GM18951 (cell line): ENCODE data around the gene HSPE1.
A peak's percentile ranks its signal among the peaks of the same experiment; 100 is the strongest.
"Not testable (repeated sequence)": the region's sequence is repeated elsewhere in the genome, so short reads cannot be mapped to it uniquely, and the experiment has no call there.

Source experiments
- POLR2A ChIP-seq: IDR thresholded peaks from 4 replicates; pipeline ENCODE4 v1.6.1; 2011; ENCODE audit warnings: mild to moderate bottlenecking; ENCODE audit not compliant: insufficient read length, insufficient read depth; ENCODE audit errors: extremely low read depth
- in situ Hi-C: fragments of 300-500 bp; cut with MboI; formaldehyde crosslinking; loops from one replicate; pipeline ENCODE4 v1.12.0; 2022; ENCODE audit warnings: low sequenced_read_pairs, mixed read lengths, inconsistent platforms; ENCODE audit not compliant: unreplicated experiment

The HSPE1 gene

DNA sequence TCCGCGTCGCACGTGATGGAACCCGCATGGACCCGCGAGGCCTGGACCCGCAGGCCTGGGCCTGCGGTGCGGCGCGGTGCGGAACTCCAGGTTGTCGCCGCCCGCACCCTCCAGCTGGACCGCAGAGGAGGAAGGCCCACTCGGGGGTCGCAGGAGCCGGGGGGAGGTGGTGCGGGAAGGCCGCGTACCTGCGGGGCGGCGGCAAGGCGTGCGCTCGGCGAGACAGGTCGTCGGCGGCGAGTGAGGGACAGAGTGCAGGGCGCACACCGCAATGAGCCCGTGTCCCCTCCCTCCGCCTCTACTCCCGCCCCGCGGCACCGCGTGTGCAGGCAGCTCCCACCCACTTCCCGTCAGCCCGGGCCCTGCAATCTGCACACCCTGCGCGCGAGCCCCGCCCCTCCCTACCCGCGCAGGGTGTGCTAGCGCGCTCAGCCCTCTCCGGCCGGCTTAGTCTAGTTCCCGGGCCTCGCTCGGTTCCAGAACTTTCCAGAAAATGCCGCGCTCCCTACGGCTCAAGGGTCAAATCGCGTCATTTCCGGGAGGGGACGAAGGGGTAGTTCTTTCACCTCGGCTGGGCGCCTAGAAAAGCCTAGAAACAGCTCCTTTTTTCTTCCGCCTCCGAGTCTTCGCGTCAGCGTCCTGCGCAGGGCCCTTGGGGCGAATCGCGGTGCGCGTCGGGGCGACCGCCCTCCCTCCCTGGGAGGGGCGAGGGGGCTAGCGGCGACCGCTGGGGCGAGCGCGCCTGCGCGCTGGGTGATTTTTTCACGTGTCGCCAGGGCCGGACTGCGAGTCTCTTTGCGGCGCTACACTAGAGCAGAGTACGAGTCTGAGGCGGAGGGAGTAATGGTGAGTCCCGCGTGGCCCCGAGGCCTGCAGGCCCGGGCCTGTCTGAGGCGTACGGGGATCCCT is at the start of gene HSPE1, which contains the start of gene HSPD1:
HSPE1 (plus strand) TSS at position 786 of the 909 bp plus-strand sequence; CDS start at position 844, 58 bp downstream.
HSPD1 (minus strand) TSS at position 247 of the 909 bp plus-strand sequence. CDS start 992 bp downstream, outside the sequence.
- in situ Hi-C loops: no loop called here
- TF ChIP-seq POLR2A: peak; percentile 98

DNA sequence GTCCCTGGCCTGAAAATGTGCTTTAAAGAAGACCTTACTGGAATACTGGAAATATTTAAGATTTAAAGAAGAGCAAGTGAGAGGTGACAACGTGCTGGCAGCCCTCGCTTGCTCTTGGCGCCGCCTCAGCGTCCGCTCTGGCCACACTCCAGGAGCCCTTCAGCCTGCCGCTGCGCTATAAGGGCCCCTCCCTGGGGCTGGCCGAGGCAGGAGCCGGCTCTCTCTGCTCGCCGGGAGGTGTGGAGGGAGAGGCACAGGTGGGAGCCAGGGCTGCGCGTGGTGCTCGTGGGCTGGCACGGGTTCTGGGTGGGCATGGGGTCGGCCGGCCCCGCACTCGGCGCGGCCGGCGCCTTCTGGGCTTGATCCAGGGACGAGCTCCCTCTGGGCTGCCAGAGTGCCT is 49.7 kb upstream of the HSPE1 start:
- no peak for TF ChIP-seq POLR2A
- in situ Hi-C loops: no loop called here

DNA sequence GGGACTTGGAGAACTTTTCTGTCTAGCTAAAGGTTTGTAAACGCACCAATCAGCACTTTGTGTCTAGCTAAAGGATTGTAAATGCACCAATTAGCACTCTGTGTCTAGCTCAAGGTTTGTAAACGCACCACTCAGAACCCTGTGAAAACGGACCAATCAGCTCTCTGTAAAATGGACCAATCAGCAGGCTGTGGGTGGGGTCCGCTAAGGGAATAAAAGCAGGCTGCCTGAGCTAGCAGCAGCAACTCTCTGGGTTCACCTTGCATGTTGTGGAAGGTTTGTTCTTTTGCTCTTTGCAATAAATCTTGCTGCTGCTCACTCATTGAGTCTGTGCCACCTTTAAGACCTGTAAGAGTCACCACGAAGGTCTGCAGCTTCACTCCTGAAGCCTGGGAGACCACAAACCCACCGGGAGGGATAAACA is 49.2 kb upstream of the HSPE1 start:
- in situ Hi-C loops: not testable (repeated sequence)

DNA sequence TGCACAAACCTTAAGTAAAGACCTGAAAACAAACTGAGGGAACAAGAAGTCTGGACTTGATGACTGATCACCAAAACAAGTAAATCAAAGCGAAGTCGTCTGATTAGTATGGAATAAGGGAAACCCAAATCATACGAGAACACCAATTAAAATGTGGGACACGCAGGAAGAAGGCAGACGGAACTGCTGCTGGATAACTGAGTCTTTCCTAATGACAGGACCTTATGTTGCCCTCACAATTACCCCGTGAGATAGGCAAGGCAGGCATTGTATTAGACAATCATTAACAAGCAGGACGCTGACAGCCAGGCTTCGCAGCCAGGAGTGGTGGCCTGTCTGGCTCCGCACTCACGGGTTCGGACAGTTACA is 47.4 kb upstream of the HSPE1 start:
- no peak for TF ChIP-seq POLR2A

DNA sequence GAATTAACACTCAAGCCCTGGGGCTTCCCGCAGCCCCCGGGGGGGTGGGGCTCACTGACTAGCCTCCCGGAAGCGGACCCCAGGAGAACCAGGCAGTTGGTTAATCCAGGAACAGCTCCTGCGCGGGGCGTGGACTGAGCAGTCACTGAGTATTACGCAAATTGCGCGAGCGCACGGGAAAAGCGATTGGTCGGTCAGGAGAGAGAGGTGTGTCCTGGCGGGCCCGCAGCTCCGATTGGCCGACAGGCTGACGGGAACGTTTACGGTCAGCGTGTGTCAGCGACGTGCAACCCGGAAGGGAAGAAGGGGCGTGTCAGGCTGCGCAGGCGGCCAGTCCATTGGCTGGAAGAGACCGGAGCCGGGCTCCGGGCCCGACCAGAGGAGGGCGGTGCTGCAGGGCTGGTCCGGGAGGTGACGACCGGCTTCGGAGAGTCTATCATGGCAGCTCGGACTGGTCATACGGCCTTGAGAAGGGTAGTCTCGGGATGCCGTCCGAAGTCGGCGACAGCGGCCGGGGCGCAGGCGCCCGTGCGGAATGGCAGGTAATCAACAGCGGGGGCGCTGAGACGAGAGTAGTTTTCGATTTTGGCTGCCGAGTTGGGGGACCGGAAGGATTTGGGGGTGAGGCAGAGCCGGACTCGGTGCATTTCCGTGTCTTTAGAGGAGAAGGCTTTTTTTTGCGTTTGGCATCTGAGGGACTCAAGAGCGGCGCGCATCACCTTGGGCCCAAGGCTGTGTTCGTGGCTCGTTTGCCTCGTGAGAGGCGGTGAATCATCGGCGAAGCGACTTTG is 46.9 kb upstream of the HSPE1 start, which contains the start of gene COQ10B:
COQ10B (plus strand) TSS at position 430 of the 791 bp plus-strand sequence; CDS start at position 439, 9 bp downstream.
- peak; percentile 84 for TF ChIP-seq POLR2A
- in situ Hi-C loops: no loop called here

More for the DNA sequence above, 47.4 kb upstream of the HSPE1 start:
- in situ Hi-C loops: no loop called here

DNA sequence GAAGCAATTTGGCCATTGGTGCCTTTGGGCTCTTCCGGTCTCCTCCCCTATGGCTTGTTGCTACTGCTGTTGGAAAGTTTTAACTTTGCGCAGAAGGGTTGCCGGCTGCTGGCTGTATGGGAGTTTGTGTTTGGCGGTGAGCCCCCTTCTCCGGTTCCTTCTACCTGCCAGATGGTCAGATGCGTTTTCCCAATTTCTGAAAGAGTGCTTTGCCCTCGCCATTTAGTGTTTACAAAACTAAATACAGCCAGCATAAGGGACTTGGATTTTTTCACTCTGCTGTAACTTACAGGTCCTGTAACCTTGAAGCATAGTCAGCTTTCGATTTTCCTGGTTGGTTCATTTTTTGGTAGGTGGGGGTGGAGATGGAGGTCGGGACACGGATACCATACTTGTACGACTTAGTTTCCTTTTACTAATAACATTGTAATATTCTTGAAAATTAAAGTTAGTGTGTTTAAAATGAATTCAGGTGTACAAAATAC is 46.2 kb upstream of the HSPE1 start:
- TF ChIP-seq POLR2A: no peak
- in situ Hi-C loops: no loop called here

DNA sequence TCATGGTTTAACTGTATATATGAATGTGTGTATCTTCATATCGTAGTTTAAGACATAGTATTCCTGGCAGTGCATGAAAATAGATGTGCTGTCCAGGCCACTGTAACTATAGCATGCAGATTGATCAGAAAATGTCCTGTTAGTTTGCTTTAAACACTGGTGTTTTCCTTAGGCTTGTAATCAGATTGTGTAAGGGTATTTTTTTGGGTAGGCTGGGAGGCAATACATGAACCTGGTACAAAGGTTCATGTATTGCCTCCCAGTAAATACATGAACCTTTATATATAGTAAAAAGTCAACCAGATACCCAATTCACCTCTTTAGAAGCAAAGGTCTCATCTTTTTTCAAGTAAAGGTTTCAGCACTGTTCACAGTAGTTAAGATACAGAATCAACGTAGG is 45.3 kb upstream of the HSPE1 start:
- TF ChIP-seq POLR2A: no peak
- in situ Hi-C loops: no loop called here

DNA sequence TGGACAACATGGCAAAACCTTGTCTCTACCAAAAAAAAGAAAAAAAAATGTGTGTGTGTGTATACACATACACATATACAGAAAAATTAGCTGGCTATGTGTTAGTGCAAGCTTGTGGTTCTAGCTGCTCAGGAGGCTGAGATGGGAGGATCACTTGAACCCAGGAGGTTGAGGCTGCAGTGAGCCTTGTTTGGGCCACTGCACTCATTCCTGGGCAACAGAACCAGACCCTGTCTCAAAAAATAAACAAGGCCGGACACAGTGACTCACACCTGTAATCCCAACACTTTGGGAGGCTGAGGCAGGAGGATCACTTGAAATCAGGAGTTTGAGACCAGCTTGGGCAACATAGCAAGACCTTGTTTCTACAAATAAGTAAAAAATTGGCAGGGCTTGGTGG is 44.8 kb upstream of the HSPE1 start:
- TF ChIP-seq POLR2A: no peak
- in situ Hi-C loops: no loop called here

DNA sequence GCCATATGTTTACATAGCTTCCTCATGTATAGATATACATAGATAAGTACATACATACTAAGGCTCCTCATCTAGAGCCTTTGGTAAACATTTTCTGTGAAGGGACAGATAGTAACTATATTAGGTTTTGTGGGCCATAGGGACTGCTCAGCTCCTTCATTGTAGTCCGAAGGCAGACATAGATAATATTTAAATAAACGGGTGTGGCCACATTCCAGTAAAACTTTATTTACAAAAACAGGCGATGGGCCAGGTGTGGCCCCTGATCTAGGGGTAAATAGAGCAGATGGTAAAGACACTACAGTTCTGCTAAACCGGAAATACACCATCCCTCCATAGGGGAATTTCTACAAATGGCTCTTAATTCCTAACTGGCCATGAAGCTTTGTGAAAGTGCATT is 39.5 kb upstream of the HSPE1 start:
- no peak for TF ChIP-seq POLR2A
- in situ Hi-C loops: no loop called here

DNA sequence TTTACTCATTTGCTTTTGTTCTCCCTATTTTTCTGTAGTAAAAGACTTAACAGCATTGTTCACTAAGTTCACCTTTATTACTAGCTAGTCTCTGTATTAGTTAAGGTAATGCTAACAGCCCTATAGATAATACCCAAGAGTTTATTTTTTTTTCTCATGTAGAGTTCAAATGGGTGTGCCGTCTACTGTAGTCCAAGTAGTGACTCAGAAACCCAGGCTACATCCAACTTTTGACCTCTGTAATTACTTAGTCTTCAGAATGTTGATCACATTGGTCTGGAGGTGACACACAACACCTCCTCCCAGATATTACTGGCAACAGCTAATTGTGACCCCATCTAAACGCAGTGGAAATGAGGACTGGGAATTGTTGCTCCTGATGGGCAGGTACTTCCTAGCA is 39.1 kb upstream of the HSPE1 start:
- no peak for TF ChIP-seq POLR2A
- in situ Hi-C loops: no loop called here

DNA sequence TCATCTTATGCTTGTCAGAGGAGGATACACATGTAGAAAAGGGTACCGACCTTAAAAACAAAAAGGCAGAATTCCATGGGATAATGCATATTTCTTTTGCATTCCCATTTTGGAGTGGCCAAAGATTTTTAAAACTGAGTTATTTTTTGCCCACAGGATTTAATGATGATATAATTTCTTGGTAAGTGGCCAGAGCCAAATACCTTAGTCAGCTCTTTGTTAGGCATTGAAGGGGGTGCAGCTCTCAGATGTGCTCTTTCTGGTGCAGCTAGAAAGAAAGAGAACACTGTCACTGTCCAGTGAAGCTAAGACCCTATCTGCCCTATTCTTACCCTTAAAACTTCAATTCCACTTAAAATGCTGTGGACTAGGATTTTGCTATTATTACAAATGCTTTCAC is 36.0 kb upstream of the HSPE1 start:
- in situ Hi-C loops: no loop called here

DNA sequence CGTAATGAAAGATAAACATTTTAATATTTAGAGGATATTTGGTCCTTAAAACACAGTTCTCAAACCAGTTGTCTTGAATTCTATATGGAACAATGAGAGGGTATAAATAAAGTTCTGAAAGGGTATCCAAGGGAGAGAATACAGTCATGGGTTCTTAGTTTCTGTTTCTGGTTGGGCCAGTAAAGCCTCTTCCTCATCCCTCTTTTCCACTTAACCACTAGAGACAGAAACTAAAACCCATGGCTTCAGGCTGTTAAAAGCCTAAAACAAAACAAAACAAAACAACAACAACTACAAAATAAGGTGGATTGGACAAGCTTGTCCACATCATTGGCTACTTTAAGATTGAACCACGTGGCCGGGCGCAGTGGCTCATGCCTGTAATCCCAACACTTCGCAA is 28.0 kb upstream of the HSPE1 start:
- in situ Hi-C loops: no loop called here
- no peak for TF ChIP-seq POLR2A

More for the DNA sequence above, 36.0 kb upstream of the HSPE1 start:
- no peak for TF ChIP-seq POLR2A

DNA sequence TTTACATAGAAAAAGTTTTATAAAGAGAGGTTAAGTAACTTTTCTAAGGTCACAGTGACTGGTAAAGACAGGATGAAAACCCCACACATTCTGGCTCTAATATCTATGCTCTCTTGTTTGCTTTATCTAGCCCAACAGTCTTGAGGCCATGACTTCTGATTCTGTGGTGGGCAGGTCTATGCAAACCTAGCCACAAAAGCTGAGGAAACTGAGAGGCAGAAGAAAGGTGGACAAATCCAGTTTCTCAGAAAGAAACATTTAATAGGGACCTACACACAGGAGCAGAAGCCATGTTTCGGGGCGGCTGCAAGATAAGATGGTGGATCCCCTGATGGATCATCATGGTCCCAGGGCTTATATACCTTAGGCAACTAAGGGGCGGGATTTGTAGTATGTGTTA is 22.4 kb upstream of the HSPE1 start:
- TF ChIP-seq POLR2A: no peak
- in situ Hi-C loops: no loop called here
